Stimulated activated CD4-positive, alpha-beta T cell treated with anti-CD3 and anti-CD28 coated beads, Interleukin-12 subunit alpha, Interleukin-12 subunit beta, amount 100 ng/mL, for 48 hours (primary cell): ENCODE results near the gene MYORG.

Experiments used
- DNase-seq, 3 donors: peaks; one replicate each; pipeline ENCODE4 v3.0.0-alpha.2; 2020; ENCODE audit warnings: low read depth in 2 of 3, low spot score in 1 of 3

MYORG gene

DNA sequence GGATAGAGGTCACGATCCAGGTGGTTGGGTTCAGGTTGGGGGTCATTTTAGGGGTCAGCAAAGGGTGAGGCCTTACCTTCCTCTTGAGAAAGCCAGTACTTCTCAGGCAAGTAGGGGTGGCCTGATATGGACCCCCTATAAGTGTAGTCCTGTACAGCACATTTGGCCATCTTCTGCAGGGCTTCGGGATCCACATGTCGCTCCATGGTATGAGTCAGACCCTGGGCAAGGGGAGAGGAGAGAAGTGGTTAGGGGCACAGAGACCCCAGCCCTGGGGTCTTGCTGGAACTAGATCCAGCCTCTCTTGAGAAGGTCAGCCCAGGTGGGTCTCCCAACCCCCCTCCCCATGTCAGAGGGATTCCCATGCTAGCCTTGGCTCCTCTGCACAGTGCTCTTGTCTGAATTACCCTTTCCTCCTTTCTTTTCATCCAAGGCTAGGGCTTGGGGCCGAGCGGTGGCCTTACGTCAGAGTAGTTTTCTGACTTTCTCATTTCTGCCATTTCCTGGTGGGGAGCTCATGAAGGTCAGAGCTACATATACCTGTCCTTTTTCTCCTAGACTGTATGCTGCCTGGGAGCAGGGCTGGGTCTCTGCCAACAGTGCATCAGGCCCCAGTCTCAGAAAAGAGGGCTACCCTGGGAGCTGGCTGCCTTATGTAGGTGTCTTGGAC lies 9.0 kb upstream of the MYORG start:
- DNase-seq = no peak

- DNase-seq = no peak
These were observed 7.9 kb upstream of the MYORG start for GRCh38 chr9:34384368-34385165.

DNA sequence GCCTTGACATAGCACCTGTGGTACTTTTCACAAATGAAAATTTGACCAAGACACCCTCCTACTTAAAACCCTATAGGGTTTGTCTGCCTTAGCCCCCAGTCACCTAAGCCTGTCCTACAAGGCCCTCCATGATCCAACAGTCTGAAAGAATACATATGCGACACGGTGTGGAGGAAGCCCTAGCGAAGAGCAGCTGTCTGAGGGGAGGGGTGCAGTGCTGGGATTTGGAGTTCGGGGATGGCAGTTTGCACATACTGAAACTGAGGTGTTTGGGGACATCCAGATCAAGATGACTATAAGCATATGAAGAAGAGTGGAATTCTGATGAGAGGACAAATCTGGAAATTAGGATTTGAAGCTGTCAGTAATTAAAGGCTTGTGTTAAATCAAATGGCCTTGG lies 7.2 kb upstream of the MYORG start:
- no peak for DNase-seq

GRCh38 chr9:34382879-34383278 lies 6.2 kb upstream of the MYORG start:
- DNase-seq = no peak

DNA sequence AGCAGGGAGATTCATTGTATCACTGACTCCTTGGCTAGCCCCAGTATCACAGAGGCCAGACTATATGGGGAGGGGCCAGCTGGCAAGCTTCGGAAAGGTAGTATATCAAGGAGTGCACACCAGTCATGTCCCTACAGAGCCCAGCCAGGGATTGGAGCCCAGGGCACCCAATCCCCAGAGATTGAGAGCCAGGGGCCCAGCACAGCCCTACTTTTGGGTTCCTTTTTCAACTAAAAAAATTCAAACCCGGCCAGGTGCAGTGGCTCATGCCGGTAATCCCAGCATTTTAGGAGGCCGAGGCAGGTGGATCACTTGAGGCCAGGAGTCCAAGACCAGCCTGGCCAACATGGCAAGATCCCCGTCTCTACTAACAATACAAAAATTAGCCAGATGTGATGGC lies 5.4 kb upstream of the MYORG start:
- no peak for DNase-seq

DNA sequence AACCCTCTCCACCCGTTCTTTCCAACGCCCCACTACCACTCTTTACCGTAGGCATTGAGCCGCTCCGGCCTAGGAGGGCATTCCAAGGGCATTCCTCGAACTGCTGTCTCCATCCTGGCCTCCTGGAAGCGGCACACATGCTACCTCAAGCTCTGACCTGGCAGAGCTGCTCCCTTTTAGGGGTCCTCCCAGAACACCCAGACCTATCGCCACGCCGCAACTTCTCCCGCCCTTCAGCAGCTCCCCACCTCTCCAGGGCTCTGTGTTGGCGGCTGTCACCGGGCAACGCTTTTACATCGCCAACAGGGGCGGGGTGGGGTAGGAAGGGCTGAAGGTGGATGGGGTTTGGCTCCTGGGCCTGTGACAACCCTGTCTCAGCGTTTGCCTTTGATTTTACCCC lies 4.6 kb upstream of the MYORG start:
- DNase-seq = no peak

GRCh38 chr9:34380511-34381315 lies 4.0 kb upstream of the MYORG start:
- DNase-seq = peak; percentile 59 to 70 (median 67)

GRCh38 chr9:34380034-34380510 lies 3.4 kb upstream of the MYORG start:
- no peak for DNase-seq

DNA sequence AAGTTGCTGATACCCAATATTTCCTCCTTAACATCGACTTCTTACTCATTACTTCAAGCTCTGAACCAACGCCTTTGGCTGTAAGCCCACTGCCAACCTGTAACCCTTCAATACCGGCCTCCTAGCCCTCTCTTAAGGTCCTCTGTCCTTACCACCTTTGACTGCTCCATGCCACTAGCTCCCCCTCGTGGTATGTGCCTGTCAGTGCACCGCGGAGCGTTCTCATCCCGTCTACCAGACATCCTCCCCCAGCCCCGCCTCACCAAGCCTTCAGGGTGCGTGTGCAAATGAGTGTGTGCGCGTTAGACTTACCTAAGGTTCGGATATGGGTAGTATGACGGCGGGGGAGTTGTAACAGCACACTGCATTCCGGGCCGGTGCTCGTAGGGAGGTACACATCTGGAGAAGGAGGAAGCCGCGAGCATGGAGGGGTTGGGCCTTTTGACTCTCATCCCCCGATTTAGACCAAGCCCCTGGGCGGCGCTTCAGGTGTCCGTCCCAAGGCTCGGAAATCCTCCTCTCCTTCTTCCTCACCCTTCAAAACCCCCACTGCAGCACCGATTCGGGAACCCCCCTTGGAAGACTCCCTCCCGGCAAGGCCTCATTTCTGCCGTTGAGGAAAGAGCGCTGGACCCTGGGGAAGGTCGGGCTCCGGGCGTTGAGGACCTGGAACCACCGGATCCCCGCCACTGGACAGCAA lies 2.8 kb upstream of the MYORG start:
- DNase-seq = peak; percentile 86 to 99 (median 87)

DNA sequence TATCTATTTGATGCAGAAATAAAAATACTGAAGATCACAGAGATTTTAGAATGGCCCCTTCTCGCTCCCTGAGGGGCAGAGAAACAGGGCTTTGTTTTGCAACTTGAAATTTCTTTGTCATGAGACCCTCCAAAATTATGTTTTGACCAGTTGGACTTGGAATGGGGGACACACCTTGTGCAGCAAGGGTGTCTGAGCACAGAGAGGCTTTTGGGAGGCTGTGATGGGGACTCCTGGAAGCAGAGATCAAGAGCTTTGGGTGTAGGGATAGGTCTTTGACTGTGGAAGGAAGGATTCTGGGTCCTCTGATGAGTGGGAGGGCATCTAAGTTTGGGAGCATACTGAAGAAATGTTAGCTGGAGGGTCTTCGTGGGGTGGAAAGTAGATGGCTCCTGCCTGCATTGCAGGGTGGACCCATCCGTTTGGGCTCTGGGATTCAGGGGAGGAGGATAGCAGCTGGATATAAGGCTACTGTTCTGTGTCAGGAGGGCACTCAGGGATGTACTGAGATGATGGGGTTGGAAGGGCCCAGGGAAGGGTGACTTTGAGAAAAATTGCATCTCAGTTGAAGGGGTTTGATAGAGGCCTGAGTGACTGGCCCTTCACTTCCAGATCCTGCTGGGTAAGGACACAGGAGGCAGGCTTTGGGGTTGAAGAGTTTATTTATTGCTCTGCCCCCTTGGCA lies 1.8 kb upstream of the MYORG start:
- no peak for DNase-seq

GRCh38 chr9:34377404-34377746 lies 677 bp upstream of the MYORG start:
- no peak for DNase-seq

GRCh38 chr9:34375901-34376595 lies 650 bp downstream of the MYORG start:
- DNase-seq = no peak

DNA sequence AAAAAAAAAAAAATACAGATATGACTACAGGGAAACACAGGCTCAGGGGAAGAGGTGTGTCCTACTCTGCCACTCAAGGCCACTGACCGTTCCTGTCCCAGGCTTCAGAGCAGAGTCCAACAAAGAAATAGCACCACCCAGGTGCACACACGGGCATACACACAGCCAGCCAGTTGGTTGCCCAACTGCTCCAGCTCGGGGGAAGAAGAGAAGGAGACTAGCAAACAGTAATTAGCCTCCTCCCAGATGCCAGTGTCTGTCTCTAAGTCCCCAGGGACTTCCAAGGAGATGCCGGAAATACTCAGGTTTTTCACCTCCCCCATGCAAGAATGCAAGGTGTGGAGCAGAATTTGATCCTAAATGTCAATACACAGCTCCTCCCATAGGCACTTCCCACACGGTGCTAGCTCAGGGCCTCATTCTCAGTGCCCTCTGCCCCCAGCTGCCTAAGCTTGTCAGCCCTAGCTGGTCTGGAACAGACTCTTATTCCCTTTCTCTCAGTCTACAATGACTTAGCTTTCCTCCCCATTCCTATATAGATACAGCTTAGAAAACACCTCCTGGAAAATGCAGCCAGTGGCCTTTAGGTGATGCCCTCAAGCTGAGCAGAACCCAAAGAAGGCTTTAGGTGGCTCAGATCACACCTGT lies 1.7 kb downstream of the MYORG start:
- DNase-seq = no peak

GRCh38 chr9:34374339-34374738 lies 2.4 kb downstream of the MYORG start:
- DNase-seq = no peak

GRCh38 chr9:34373749-34374148 lies 2.9 kb downstream of the MYORG start:
- DNase-seq = no peak

DNA sequence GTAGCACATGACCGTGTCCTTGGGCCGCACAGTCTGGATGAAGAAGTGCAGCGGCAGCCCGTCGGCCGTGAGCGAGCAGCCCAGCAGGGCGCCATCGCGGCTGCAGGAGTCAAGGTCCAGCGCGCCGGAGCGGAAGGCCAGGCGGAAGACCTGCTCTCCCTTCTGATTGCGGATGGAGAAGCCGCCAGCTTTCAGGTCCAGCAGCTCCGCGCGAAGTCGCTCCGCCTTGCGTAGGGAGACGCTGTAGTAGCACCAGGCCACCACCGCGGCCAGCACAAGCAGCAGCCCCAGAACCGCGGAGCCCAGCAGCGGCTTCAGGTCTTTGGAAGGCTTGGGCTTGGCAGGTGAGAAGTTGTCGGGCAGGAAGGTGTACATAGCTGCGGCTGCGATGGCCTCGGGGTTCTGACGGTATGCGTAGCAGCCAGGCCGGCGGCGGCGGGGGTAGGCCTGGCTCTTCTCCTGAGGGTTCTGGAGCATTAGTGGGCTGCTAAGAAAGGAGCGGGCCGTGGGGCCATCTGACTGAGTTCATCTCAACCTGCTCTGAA lies 4.2 kb downstream of the MYORG start:
- no peak for DNase-seq

GRCh38 chr9:34371886-34372466 lies 4.7 kb downstream of the MYORG start:
- no peak for DNase-seq

DNA sequence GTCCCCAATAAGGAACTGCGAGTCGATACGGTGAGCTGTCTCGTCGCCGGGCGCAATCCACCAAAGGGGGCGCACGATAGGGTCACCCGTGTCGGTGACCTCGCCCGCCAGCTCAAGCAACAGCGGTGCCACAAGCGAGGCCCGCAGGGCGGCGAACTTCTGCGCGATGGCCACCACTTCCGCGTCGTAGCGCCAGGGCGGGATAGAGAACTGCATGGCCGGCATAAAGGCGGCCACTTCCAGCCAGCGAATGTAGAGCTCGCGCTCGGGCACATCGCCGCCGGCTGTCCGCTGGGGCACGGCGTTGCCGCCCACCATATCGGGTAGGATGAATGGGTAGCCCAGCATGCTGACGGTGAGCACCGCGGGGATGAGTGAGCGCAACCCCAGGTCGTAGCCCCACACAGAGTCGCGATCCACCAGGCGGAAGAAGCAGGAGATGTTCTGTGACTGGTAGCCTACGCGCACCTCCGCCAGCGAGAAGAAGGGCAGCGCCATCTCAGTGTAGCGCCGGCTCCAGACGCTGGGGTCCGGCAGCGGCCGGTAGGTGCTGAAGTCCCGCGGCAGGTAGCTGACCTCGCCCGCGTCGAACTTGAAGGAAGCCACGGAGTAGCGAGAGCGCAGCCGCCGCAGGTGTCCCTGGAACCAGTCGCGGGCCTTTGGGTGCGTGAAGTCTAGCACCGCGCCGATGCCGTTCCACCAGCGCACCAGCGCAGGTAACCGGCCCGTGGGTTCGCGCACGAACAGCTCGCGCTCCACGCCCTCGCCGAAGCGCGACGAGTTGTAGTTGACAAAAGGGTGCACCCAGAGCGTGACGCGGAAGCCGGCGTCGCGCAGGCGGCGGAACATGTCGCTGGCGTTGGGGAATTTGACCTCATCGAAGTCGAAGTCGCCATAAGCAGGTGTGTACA lies 5.5 kb downstream of the MYORG start:
- no peak for DNase-seq
